GM10847 (cell line): ENCODE data around the gene CDCA3.

Experiments
- POLR2A ChIP-seq: IDR thresholded peaks from 2 replicates; pipeline ENCODE4 v1.6.1; 2011; ENCODE audit not compliant: insufficient read length; ENCODE audit errors: extremely low read depth

CDCA3 gene

GRCh38 chr12:6855322-6855721 lies 4.2 kb upstream of the CDCA3 start:
- no peak for TF ChIP-seq POLR2A

- no peak for TF ChIP-seq POLR2A
These were observed 3.0 kb upstream of the CDCA3 start for GRCh38 chr12:6854036-6854435.

GRCh38 chr12:6853626-6854025 lies 2.5 kb upstream of the CDCA3 start:
- no peak for TF ChIP-seq POLR2A

- TF ChIP-seq POLR2A, result no peak
These were observed 1.7 kb upstream of the CDCA3 start for GRCh38 chr12:6852651-6853354.

- TF ChIP-seq POLR2A, result peak; percentile 74
These were observed 1.0 kb upstream of the CDCA3 start, which contains the start of gene USP5 for GRCh38 chr12:6851921-6852650. Gene USP5 (plus strand): TSS chr12:6852150. CDS start chr12:6852180, 30 bp downstream.

GRCh38 chr12:6850796-6851152 lies 312 bp downstream of the CDCA3 start:
- TF ChIP-seq POLR2A, result no peak

- TF ChIP-seq POLR2A, result no peak
These were observed 1.0 kb downstream of the CDCA3 start for GRCh38 chr12:6849976-6850560.

- no peak for TF ChIP-seq POLR2A
These were observed 1.7 kb downstream of the CDCA3 start for GRCh38 chr12:6849427-6849826.

- no peak for TF ChIP-seq POLR2A
These were observed 3.4 kb downstream of the CDCA3 start for GRCh38 chr12:6847676-6848075.

- TF ChIP-seq POLR2A, result no peak
These were observed 4.7 kb downstream of the CDCA3 start for GRCh38 chr12:6846316-6846869.

GRCh38 chr12:6845395-6845794 lies 5.7 kb downstream of the CDCA3 start:
- no peak for TF ChIP-seq POLR2A

GRCh38 chr12:6843118-6843902 lies 7.8 kb downstream of the CDCA3 start:
- no peak for TF ChIP-seq POLR2A

GRCh38 chr12:6842075-6842474 lies 9.0 kb downstream of the CDCA3 start:
- no peak for TF ChIP-seq POLR2A

- no peak for TF ChIP-seq POLR2A
These were observed 10.1 kb downstream of the CDCA3 start, which contains the start of gene GNB3 for GRCh38 chr12:6840761-6841515. Gene GNB3 (plus strand): TSS chr12:6840925. CDS start chr12:6841288, 363 bp downstream.
